HG02759 (cell line): ENCODE data around the gene MED15.

Source experiments
- ATAC-seq: cut with Tn5 transposase; IDR thresholded peaks from one replicate; pipeline ENCODE4 v1.9.1; 2021; ENCODE audit warnings: mild to moderate bottlenecking, moderate library complexity; ENCODE audit not compliant: unreplicated experiment

Gene MED15

DNA sequence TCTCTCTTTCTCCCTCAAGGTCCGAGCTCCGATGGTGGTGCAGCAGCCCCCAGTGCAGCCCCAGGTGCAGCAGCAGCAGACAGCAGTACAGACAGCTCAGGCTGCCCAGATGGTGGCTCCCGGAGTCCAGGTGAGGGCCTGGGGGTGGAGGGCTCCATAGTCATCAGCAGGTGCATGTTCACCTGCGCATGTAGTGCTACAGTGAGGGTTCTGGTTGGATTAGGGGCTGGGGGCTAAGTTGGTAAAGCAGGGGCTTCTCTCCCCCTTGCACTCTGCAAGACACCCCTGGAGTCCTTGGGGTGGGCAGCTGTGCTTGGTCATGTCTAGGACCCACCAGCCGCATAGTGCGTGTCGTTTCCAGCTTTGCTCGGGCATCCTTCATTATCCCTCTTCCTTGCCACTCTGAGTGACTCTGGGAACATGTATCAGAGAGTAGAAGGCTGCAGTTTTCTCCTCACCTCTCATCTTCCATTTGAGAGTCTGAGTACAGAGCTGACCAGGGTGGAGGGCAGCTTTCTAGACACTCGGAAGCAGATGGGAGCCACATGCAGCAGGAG is 61.2 kb downstream of the MED15 start:
- no peak for ATAC-seq

- ATAC-seq, result peak; percentile 73
Observed at GRCh38 chr22:20569059-20570058, 61.9 kb downstream of the MED15 start.

DNA sequence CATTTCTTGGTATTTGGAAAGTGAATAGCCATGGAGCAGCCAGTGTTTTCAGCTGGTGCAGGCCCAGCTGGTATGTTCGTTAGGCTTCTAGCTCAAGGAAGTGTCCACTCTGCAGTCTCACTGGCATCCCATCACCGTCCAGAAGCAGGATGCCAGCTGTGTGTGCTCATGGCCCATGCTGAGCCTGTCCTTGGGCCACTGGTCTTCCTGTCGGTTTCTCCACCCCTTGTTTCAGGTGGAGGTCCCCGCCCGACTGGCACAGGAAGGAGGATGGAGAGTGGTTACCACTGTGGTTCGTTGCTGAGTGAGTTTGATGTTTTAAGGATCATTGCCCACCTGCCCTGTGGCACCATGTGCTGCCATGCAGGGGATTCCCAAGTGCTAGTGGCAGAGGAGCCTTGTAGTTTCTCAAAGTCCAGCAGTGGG is 63.7 kb downstream of the MED15 start:
- ATAC-seq, result no peak

- no peak for ATAC-seq
Observed at GRCh38 chr22:20571531-20572007, 64.2 kb downstream of the MED15 start.

GRCh38 chr22:20572132-20572802 is 64.9 kb downstream of the MED15 start:
- ATAC-seq, result no peak

- no peak for ATAC-seq
Observed at GRCh38 chr22:20573176-20573832, 65.9 kb downstream of the MED15 start.

- no peak for ATAC-seq
Observed at GRCh38 chr22:20573833-20574615, 66.6 kb downstream of the MED15 start.

DNA sequence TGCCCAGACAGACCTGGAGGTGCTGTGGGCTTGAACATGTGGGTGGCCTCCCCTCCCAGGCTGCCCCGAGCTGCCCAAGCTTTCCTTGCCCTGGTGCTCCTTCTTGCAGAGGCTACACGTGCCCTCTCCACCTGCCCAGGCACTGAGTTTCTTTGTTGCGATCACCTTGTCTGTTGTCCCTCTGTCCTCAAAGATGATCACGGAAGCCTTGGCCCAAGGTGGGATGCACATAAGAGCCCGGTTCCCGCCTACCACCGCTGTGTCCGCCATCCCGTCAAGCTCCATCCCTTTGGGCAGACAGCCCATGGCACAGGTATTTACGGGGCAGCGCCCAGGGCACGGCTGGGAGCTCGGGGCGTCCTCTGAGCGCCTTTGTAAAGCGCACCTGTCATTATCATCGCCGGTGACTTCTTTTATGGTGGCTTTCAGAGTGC is 67.5 kb downstream of the MED15 start:
- ATAC-seq, result no peak

- ATAC-seq, result no peak
Observed at GRCh38 chr22:20575724-20576444, 68.5 kb downstream of the MED15 start.

DNA sequence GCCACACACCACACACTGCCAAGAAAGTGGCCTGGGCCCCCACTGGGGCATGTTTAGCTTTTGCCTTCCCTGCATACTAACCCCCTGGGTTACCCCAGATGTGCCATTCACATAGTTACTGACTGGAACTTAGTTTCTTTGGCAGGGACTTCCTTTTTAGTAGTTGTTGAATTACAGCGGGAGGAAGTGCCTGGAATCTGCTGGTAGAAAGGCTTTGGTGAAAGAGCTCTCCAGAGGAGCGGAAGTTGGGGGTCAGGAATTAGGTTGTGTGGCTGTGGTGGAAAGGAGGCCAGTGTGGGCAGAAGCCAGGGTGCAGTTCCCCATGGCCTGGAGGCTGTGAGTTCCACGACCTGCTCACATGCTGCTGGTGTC is 69.0 kb downstream of the MED15 start:
- no peak for ATAC-seq

DNA sequence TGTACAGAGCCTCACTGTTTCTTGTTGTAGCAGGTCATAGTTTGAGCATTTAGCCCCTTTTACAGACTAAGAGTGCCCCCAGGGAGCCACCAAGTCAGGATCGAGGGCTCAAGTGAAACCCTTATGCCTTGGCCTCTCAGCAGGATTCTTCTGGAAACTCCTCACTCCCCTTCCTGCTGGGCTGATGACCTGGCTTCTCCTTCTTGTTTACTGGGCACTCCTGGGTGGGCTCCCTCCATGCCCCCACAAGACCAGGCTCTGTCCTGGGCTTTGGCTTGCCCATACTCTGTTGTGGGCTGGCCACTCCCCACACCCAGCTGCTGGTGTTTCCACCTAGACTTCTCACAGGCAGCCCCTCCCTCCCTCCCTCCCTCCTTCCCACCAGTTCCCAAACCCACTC is 69.6 kb downstream of the MED15 start:
- no peak for ATAC-seq

- no peak for ATAC-seq
Observed at GRCh38 chr22:20577549-20577975, 70.2 kb downstream of the MED15 start.

DNA sequence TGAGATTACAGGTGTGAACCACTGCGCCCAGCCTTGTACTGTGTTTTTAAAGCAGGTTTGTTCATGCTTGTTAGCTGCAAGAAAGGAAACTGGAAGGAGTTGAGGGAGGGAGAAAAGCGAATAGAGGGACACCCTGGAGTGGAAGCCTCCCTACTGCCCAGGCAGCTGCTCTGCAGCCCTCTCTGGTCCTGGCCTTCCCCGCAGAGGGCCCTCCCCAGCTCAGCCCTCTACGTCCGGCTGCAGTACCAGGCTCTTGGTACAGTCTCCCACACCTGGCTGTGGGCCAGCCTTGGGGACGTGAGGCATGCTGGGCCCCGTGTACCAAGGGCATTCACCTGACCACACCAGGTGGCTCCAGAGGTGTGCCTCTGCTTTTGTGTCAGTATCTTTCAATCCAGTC is 70.8 kb downstream of the MED15 start:
- ATAC-seq, result no peak

DNA sequence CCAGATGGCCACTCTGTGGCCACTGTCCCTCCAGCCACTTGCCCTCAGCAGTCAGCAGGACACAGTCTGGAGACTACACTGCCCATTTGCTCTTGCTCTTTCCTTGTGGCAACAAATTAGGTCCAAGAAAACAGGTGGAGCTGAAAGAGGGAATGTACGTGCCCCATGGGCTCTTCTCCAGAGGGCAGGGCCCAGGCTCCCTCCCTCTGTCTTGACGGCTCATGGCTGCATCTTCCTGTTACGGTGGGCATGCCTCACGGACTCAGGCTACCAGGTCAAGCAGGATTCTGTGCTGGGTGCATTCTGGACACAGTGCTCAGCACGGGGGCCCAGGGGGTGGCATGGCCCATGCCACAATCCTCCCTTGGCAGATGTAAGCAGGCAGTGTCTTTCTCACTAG is 71.3 kb downstream of the MED15 start:
- no peak for ATAC-seq

DNA sequence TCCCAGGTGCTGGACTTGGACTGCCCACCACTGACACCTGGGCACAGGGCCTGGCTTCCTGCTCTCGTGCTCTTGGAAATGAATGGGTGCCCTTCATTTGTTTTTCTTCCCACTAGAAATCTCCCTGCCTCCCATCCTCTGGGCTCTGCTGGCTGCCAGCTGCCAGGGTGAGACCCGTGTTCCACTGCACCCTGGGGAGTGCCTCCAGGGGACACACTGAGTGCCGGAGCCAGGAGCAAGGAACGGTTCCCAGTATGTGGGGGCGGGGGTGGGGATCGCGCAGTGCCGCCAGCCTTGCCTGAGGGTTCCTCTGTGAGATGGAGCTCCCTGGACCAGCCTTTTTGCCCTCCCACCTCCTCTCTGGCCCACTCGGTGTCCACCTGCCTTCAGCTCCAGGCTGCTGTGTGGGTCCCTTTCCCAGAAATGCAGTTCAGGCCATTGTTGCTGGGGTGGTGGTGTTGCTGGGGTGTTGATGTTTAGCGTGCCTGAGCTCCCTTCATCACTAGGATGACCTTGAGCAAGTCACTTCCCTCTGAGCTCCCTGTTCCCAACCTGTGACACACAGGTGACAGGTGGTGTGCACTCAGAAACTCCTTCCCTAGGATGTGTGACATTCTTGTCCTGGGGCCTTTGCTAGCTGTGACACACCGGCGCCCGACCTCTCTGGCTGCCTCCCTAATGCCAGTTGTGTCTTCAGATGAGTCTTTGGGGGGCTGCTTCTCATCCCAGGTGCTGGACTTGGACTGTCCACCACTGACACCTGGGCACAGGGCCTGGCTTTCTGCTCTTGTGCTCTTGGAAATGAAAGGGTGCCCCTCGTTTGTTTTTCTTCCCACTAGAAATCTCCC is 72.1 kb downstream of the MED15 start:
- no peak for ATAC-seq

- no peak for ATAC-seq
Observed at GRCh38 chr22:20580179-20580578, 72.8 kb downstream of the MED15 start.

DNA sequence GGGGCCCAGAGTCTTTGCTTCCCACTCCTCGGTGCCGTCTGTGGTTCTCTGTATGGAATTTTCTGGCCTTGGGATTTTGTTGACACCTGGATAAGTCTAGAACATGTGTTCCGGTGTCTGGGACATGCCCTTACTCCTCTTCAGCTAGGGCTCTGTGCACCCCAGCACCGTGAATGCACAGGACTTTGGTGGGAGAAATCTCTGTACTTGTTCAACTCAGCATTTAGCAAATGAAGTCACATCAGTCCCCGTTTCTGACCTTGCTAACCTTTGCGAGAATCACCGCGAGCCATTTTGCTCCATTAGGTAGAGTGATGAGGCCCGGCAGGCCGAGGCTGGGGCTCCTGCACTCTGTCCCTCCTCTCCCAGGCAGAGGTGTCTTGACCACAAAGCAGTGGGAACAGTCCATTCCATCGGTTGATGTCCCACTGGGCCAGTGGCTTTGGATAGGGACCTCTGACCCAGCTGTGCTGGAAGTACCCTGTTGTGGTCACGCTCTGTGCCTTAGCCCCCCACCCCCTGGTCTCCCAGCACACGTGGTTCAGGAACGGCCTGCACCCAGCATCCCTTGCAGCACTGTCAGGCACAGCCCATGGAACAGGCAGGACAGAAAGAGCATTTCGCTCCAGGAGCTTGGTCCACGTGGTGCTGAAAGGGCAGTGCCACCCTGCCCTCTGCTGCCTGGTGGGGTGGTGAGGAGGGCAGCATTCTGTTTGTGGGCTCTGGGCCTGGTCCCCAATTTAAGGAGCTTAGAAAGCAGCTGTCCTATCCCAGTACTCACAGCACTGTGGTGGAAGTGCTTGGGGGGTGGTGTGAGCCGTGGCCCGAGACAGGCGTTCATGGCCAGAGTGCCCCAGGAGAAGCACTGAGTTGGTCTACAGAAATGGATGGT is 73.4 kb downstream of the MED15 start:
- no peak for ATAC-seq
